ENCODE data around the gene LHFPL3. TPM values are rescaled to one million over a fixed set of nuclear protein-coding genes. Genes with fewer than 3 reads are reported as not detected.

The LHFPL3 gene
- total RNA-seq, 1 experiment from 2014 or later, result not detected

DNA sequence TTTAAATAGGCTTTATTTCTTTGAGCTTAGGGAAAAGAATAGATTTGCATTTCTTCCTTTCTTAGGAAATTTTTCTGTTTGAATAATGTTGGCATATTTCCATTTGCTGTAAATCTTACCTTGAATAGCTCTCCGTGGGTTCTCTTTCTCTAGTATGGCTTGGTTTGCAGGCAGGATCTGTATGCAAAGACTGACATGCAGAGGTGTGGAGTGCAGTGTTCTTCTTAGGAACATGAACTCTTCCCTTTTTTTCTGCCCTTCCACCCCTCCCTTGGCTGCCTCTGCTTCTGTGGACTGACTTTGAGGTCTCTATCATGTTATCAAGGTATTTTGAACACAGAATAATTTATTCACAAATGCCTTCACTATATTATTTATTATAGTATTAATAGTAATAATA is 222.8 kb downstream of the LHFPL3 start:
- CTCF ChIA-PET, result no interaction called here
- H4K20me1 ChIP-seq (ENCODE audit: insufficient read depth), result no peaks in the 10 kb centered on the region
- DNase-seq (ENCODE audit: low read depth, low spot score), result no peak
- H3K9me3 ChIP-seq (ENCODE audit: control insufficient read depth in 1 of 2, insufficient read depth in 1 of 2, low read depth in 1 of 2, low read length in 2 of 2), result no peaks in the 10 kb centered on the region
- no peak for TF ChIP-seq POLR2AphosphoS5 (IDR thresholded peaks at IDR 0.05; ENCODE audit: low read depth, low read length)
- TF ChIP-seq, protein P1, sequence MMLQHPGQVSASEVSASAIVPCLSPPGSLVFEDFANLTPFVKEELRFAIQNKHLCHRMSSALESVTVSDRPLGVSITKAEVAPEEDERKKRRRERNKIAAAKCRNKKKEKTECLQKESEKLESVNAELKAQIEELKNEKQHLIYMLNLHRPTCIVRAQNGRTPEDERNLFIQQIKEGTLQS (IDR thresholded peaks at IDR 0.05), result no peak
- TF ChIP-seq RAD21 (IDR thresholded peaks at IDR 0.05; ENCODE audit: low read depth), result no peak
- no peak for TF ChIP-seq ELF1 (IDR thresholded peaks at IDR 0.05; ENCODE audit: borderline replicate concordance, low read depth)
- TF ChIP-seq, protein P2, sequence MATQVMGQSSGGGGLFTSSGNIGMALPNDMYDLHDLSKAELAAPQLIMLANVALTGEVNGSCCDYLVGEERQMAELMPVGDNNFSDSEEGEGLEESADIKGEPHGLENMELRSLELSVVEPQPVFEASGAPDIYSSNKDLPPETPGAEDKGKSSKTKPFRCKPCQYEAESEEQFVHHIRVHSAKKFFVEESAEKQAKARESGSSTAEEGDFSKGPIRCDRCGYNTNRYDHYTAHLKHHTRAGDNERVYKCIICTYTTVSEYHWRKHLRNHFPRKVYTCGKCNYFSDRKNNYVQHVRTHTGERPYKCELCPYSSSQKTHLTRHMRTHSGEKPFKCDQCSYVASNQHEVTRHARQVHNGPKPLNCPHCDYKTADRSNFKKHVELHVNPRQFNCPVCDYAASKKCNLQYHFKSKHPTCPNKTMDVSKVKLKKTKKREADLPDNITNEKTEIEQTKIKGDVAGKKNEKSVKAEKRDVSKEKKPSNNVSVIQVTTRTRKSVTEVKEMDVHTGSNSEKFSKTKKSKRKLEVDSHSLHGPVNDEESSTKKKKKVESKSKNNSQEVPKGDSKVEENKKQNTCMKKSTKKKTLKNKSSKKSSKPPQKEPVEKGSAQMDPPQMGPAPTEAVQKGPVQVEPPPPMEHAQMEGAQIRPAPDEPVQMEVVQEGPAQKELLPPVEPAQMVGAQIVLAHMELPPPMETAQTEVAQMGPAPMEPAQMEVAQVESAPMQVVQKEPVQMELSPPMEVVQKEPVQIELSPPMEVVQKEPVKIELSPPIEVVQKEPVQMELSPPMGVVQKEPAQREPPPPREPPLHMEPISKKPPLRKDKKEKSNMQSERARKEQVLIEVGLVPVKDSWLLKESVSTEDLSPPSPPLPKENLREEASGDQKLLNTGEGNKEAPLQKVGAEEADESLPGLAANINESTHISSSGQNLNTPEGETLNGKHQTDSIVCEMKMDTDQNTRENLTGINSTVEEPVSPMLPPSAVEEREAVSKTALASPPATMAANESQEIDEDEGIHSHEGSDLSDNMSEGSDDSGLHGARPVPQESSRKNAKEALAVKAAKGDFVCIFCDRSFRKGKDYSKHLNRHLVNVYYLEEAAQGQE (IDR thresholded peaks at IDR 0.05; ENCODE audit: low read depth), result no peak
- TF ChIP-seq EZH2 (IDR thresholded peaks at IDR 0.05), result no peak
- TF ChIP-seq YY1 (IDR thresholded peaks at IDR 0.05; ENCODE audit: extremely low read depth, insufficient replicate concordance, low read depth, low read length), result no peak
- TF ChIP-seq, protein P3, sequence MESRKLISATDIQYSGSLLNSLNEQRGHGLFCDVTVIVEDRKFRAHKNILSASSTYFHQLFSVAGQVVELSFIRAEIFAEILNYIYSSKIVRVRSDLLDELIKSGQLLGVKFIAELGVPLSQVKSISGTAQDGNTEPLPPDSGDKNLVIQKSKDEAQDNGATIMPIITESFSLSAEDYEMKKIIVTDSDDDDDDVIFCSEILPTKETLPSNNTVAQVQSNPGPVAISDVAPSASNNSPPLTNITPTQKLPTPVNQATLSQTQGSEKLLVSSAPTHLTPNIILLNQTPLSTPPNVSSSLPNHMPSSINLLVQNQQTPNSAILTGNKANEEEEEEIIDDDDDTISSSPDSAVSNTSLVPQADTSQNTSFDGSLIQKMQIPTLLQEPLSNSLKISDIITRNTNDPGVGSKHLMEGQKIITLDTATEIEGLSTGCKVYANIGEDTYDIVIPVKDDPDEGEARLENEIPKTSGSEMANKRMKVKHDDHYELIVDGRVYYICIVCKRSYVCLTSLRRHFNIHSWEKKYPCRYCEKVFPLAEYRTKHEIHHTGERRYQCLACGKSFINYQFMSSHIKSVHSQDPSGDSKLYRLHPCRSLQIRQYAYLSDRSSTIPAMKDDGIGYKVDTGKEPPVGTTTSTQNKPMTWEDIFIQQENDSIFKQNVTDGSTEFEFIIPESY (IDR thresholded peaks at IDR 0.05; ENCODE audit: extremely low read depth, insufficient replicate concordance, low read length), result no peak
- TF ChIP-seq ZNF274 (IDR thresholded peaks at IDR 0.05; ENCODE audit: low read depth, low read length), result no peak
- TF ChIP-seq, protein P4, sequence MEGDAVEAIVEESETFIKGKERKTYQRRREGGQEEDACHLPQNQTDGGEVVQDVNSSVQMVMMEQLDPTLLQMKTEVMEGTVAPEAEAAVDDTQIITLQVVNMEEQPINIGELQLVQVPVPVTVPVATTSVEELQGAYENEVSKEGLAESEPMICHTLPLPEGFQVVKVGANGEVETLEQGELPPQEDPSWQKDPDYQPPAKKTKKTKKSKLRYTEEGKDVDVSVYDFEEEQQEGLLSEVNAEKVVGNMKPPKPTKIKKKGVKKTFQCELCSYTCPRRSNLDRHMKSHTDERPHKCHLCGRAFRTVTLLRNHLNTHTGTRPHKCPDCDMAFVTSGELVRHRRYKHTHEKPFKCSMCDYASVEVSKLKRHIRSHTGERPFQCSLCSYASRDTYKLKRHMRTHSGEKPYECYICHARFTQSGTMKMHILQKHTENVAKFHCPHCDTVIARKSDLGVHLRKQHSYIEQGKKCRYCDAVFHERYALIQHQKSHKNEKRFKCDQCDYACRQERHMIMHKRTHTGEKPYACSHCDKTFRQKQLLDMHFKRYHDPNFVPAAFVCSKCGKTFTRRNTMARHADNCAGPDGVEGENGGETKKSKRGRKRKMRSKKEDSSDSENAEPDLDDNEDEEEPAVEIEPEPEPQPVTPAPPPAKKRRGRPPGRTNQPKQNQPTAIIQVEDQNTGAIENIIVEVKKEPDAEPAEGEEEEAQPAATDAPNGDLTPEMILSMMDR (IDR thresholded peaks at IDR 0.05 in 2 of 3, conservative IDR thresholded peaks at IDR 0.05 in 1 of 3; ENCODE audit: borderline replicate concordance in 1 of 3, insufficient read depth in 1 of 3, low read depth in 2 of 3, low read length in 2 of 3), result no peak
- TF ChIP-seq JUND (IDR thresholded peaks at IDR 0.05), result no peak
- TF ChIP-seq CEBPB (IDR thresholded peaks at IDR 0.05; ENCODE audit: low read depth), result no peak
- TF ChIP-seq CBX3 (IDR thresholded peaks at IDR 0.05; ENCODE audit: low read depth), result no peak
- TF ChIP-seq, protein P5, sequence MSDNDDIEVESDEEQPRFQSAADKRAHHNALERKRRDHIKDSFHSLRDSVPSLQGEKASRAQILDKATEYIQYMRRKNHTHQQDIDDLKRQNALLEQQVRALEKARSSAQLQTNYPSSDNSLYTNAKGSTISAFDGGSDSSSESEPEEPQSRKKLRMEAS (IDR thresholded peaks at IDR 0.05), result no peak
- TF ChIP-seq EGR1 (IDR thresholded peaks at IDR 0.05; ENCODE audit: low read depth), result no peak
- no peak for TF ChIP-seq SRF (IDR thresholded peaks at IDR 0.05; ENCODE audit: low read depth)
- no peak for TF ChIP-seq POLR2A (IDR thresholded peaks at IDR 0.05; ENCODE audit: borderline replicate concordance, extremely low read depth, insufficient read depth, insufficient read length)
- no peak overlapping the region for H2AFZ ChIP-seq (ENCODE audit: low read depth, low read length, poor library complexity, severe bottlenecking)
- no peaks in the 10 kb centered on the region for H3K79me2 ChIP-seq (ENCODE audit: insufficient read depth, low read length)
- no TSS peak for BruUV-seq (replicated peaks)
- no peaks in the 10 kb centered on the region for H3K27me3 ChIP-seq (ENCODE audit: insufficient read depth, low read length)
- H3K36me3 ChIP-seq (ENCODE audit: control insufficient read depth in 1 of 2, insufficient read depth in 2 of 2, low read length in 2 of 2), result no peaks in the 10 kb centered on the region
- H3K4me1 ChIP-seq (ENCODE audit: control insufficient read depth in 1 of 2, insufficient read depth in 2 of 2, low read length in 2 of 2), result no peaks in the 10 kb centered on the region
- POLR2A ChIA-PET, result no interaction called here
- no peak overlapping the region for H3K4me2 ChIP-seq (ENCODE audit: low read length)
- H3K9ac ChIP-seq (ENCODE audit: low read length), result no peak overlapping the region
- RAD21 ChIA-PET (ENCODE audit: low non-redundant PET in 1 of 2, low total read pairs in 2 of 2, uncharacterized antibody in 2 of 2, unreplicated experiment in 2 of 2), result no interaction called here
- H3K4me3 ChIP-seq (replicated peaks in 1 of 2; ENCODE audit: low read depth in 1 of 2, low read length in 2 of 2), result no peak overlapping the region
- ATAC-seq, result no peak
- intact Hi-C loops (cut with micrococcal nuclease), result loop anchor here (10.0 kb wide), 1 partner anchor 74 kb away; no protein-coding TSS in a partner anchor
- no peak overlapping the region for H3K27ac ChIP-seq (ENCODE audit: low read depth, low read length)
- H3K9me2 ChIP-seq (ENCODE audit: insufficient read depth), result no peaks in the 10 kb centered on the region
